Jurkat, Clone E6-1 (cell line): ENCODE measurements around the gene BIRC5. TPM values are rescaled to one million over a fixed set of nuclear protein-coding genes. Genes with fewer than 3 reads are reported as not detected.
"Not testable (repeated sequence)": the region's sequence is repeated elsewhere in the genome, so short reads cannot be mapped to it uniquely, and the experiment has no call there.

ENCODE experiments used
- DNase-seq: peaks from one replicate; pipeline ENCODE4 v3.0.0-alpha.2; 2011; ENCODE audit warnings: low read depth, low spot score
- H3K4me3 ChIP-seq: 2 replicates; pipeline ENCODE4 v1.5.1; 2011; ENCODE audit warnings: mild to moderate bottlenecking, low read length, control low read depth, moderate library complexity
- polyA plus RNA-seq: library from polyadenylated mRNA; unstranded; fragments of >200 nt; gene quantifications from one replicate; pipeline ENCODE4 v1.2.1, GENCODE V29; 2012; ENCODE audit warnings: missing spikeins; ENCODE audit not compliant: insufficient read length, insufficient read depth

The BIRC5 gene
- 121 TPM for polyA plus RNA-seq

GRCh38 chr17:78214016-78214705 lies at the start of gene BIRC5:
Gene BIRC5, plus strand, starts transcription at chr17:78214253. Its CDS starts 64 bp downstream, at chr17:78214317.
- DNase-seq, result peak; percentile 82
- peak within 1 kb of the TSS; percentile 97 for H3K4me3 ChIP-seq

GRCh38 chr17:78164748-78165607 lies 49.1 kb upstream of the BIRC5 start:
- DNase-seq, result no peak
- no peak overlapping the region for H3K4me3 ChIP-seq

GRCh38 chr17:78166416-78166815 lies 47.6 kb upstream of the BIRC5 start:
- DNase-seq, result no peak
- H3K4me3 ChIP-seq, result no peak overlapping the region

DNA sequence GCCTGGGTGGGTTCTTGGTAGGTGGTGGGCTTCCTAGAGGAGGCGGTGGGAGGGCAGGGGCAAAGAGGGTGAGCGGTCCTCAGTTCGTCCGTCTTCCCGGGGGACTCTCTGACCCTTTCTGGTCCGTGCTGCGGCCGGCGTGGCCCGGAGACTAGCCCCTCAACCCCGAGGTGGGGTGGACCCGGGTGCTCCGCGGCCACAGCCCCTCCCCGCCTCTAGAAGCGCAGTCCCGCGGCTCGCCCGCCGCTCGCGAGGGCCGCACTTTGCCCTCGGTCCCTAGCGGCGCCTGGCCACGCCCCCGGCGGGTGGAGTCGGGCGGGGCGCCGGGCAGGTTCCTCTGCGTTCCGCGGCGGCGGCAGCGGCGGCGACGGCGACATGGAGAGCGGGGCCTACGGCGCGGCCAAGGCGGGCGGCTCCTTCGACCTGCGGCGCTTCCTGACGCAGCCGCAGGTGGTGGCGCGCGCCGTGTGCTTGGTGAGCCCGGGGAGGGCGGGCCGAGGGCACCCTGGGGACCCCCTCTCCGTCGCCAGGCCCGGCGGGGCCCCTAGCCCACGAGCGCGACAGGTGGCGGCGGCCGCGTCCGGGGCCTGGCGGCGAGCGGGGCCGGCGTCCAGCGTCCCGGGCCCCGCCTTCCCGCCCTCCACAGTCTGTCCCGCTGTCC lies 45.7 kb upstream of the BIRC5 start, which contains the start of gene SYNGR2:
TSS of gene SYNGR2 (plus strand) at position 340 of the 661 bp plus-strand sequence. CDS start at position 376, 36 bp downstream.
- peak within 1 kb of the TSS; percentile 60 for H3K4me3 ChIP-seq
- peak; percentile 60 for DNase-seq

DNA sequence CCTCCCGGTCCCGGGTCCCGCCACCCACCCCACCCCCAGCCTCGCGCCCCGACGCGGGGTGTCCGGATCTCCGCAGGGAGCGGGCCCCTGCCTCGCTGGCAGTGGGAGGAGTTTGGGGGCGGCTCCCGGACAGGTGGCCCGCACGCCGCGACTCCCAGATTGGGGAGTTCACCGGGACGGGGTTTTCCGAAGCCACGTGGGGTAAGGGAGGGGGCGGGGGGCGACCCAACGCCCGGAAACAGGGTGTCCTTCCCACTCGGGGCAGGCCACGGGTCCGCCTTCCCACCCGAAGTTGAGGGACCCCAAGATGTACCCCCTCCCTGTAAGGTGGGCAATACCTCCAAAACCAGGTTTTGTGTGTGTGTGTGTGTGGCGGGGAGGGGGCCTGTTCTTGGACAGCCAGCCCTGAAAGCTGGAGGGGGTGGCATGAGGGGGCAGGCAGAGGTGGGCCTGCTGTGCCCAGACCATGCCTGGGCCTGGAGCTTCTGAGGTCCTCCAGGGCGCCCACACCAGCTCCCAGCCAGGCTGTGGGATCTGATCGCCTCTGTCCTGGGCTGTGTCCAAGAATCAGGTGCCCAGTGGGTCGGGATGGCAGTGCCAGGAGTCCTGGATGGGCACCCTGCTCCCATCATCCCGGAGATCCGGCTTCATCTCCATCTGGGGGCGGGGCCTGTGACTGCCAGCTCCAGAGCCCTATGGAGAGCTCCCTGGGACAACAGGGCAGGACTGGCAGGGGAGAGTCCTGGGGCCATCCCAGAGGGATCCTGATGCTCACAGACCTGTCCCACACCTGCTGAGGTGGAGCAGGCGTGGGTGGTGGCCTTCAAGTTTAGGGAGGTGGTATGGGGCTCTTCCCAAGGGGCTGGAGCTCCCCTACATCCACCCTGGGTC lies 44.9 kb upstream of the BIRC5 start:
- DNase-seq, result no peak

GRCh38 chr17:78170692-78171590 lies 43.1 kb upstream of the BIRC5 start:
- no peak overlapping the region for H3K4me3 ChIP-seq
- DNase-seq, result no peak

More for the DNA sequence above, 44.9 kb upstream of the BIRC5 start:
- H3K4me3 ChIP-seq, result peak overlapping the region; percentile 60

DNA sequence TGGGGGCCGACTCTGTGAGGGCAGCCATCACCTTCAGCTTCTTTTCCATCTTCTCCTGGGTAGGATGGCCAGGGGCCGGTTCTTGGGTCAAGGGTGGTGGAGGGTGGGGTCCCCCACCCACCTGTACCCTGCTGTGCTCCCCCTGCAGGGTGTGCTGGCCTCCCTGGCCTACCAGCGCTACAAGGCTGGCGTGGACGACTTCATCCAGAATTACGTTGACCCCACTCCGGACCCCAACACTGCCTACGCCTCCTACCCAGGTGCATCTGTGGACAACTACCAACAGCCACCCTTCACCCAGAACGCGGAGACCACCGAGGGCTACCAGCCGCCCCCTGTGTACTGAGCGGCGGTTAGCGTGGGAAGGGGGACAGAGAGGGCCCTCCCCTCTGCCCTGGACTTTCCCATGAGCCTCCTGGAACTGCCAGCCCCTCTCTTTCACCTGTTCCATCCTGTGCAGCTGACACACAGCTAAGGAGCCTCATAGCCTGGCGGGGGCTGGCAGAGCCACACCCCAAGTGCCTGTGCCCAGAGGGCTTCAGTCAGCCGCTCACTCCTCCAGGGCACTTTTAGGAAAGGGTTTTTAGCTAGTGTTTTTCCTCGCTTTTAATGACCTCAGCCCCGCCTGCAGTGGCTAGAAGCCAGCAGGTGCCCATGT lies 42.3 kb upstream of the BIRC5 start:
- DNase-seq, H3K4me3 ChIP-seq: not testable (repeated sequence)

DNA sequence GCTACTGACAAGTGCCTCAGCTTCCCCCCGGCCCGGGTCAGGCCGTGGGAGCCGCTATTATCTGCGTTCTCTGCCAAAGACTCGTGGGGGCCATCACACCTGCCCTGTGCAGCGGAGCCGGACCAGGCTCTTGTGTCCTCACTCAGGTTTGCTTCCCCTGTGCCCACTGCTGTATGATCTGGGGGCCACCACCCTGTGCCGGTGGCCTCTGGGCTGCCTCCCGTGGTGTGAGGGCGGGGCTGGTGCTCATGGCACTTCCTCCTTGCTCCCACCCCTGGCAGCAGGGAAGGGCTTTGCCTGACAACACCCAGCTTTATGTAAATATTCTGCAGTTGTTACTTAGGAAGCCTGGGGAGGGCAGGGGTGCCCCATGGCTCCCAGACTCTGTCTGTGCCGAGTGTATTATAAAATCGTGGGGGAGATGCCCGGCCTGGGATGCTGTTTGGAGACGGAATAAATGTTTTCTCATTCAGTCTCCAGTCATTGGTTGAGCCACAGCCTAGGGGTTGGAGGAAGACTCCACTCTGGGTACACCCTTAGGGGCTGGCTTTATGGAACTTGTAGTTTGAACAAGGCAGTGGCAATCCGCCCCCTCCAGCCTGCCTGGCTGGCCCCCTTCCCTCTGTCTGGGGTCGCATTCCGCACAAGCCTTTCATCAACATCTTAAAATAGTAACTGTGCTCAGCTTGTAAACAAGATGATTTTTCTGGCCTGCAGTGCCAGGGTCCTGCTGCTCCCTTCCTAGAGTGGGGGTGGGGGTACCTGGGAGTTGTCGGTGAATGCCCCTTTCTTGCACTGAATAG lies 41.6 kb upstream of the BIRC5 start:
- DNase-seq, result no peak
- no peak overlapping the region for H3K4me3 ChIP-seq

DNA sequence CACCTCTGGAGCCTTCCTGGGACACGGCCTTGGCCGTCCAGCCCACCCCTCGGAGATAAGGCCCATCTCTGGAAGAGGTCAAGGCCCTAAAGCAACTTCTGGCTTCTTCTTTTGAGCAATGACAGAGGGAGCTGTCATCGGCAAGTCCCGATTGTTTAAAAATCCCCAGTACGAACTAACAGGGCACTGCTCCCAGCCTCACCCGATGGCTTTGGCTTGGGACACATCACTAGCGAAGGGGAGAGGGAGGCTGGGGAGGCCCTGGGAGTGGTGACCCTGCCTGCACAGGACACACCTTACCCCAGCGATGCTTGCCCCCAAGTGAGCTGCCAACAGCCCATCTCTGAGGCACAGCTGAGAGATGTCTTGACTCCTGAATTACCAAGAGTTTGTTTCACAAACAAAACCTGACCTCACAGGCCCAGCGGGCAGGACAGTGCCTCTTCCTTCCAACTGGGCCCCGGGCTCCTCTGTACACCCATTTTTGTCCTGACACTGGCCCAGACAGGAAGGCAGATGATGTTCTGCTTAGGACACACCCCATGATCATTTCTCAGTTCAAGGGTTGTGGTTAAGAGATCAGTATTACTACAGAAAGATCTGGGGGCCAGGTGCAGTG lies 40.8 kb upstream of the BIRC5 start:
- H3K4me3 ChIP-seq, result no peak overlapping the region
- DNase-seq, result peak; percentile 11

GRCh38 chr17:78174346-78174869 lies 39.6 kb upstream of the BIRC5 start:
- no peak overlapping the region for H3K4me3 ChIP-seq
- no peak for DNase-seq

GRCh38 chr17:78174870-78175642 lies 39.0 kb upstream of the BIRC5 start:
- no peak overlapping the region for H3K4me3 ChIP-seq
- no peak for DNase-seq

DNA sequence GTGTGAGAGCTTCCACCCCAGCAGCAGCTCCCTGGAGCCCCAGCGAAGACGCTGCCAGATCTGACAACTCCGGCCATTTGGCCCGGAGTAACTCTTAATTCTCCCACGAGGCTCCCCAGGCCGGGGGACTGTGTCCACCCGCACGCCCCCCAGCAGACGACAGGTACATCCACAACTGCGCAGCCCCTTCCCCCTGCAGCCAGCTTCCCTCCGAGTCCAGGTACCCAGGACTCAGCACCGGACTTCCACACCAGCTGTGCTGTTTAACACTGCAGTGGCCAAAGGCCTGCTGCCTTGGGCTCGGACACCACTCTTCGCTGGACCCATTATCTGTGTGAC lies 38.4 kb upstream of the BIRC5 start:
- DNase-seq, result no peak
- no peak overlapping the region for H3K4me3 ChIP-seq

GRCh38 chr17:78176548-78177025 lies 37.5 kb upstream of the BIRC5 start:
- no peak overlapping the region for H3K4me3 ChIP-seq
- DNase-seq, result peak; percentile 42

DNA sequence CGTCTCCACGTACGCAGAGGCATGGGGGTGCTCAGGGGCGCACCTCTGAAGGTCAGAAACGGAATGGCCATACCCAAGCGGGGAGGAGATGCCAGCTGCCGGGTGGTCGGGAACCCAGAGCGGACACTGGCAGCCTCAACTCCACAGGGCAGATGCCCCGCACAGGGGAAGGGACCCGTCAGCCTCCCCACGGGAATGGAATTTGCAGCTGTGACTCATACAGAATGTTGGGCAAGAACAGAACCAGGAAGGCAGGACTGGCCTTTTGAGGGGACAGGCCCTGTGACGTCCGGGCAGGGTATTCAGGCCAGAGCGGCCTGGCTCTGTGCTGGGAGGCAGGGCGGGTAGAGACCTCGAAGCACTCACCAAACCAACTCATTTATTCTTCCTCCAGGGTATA lies 34.7 kb upstream of the BIRC5 start:
- H3K4me3 ChIP-seq, result no peak overlapping the region
- DNase-seq, result no peak

DNA sequence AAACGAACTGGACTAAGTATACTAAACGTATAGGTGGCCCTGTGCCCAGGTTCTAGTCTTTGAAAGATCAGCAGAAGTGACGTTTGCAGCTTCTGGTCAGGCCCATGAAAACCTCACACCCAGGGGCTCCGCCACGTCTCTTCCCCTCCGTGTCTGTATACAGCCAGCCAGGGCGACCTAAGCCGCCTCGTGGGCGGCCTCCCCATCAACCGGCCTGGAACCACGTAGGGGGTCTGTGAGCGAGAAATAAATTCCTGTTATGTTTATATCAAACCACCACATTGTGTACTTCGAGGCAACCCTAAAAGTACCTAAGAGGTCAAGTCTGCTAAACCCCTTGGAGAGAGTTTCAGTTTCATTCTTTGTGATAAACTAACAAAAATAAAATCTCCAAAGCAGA lies 34.0 kb upstream of the BIRC5 start:
- DNase-seq, result no peak

More for the DNA sequence above, 34.0 kb upstream of the BIRC5 start:
- no peak overlapping the region for H3K4me3 ChIP-seq
